GM18517 (cell line): ENCODE data around the gene TEX26.

Experiments used
- ATAC-seq: cut with Tn5 transposase; IDR thresholded peaks from one replicate; pipeline ENCODE4 v1.9.1; 2021; ENCODE audit warnings: mild to moderate bottlenecking, moderate library complexity; ENCODE audit not compliant: unreplicated experiment

TEX26 gene

GRCh38 chr13:30932481-30933353, at the start of gene TEX26:
Gene TEX26, plus strand, starts transcription at chr13:30932656. Its CDS starts 60 bp downstream, at chr13:30932716.
- no peak for ATAC-seq

- ATAC-seq: no peak
Observed at GRCh38 chr13:30882996-30883766, 49.3 kb upstream of the TEX26 start.

- no peak for ATAC-seq
Observed at GRCh38 chr13:30884543-30884942, 47.9 kb upstream of the TEX26 start.

DNA sequence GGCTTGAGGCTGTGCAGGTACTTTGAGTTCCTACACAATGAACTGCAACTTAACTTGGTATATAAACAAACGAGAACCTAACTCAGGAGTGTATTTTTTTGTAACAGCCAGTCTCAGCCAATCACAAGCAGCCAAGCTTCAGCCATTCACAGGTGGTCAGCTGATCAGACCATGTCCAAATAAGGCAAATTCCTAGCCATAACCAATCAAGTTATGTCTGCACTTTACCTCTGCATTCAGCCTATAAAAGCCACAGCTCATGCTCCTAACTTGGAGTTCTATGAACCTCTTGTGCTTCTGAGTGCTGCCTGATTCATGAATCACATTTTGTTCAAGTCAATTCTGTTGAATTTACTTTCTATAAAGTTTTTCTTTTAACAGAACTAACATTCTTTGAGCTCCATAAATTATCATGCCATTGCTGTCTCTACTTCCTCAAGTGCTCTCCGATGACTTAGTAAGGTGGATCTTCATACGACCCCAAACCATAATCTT, 43.2 kb upstream of the TEX26 start:
- ATAC-seq: no peak

GRCh38 chr13:30892966-30893365, 39.5 kb upstream of the TEX26 start:
- no peak for ATAC-seq

GRCh38 chr13:30895773-30896172, 36.7 kb upstream of the TEX26 start:
- no peak for ATAC-seq

DNA sequence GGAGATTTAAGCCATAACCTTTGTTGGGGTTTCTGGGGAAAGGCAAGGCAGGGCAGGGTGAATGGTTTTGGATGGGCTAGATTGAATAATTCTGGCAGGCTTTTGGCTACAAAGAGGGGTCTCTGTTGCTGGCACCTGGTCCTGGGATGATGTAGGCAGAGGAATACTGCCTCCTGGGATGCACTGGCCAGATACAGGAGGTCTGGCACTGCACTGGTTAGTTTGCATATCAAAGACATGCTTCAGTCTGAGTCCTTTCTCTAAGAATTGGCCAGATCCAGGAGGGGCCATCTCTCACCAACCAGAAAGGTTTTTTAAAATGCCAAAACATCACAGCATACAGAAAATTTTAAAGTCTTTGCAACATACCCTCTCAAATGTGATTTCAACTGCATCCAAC, 34.4 kb upstream of the TEX26 start:
- ATAC-seq: no peak

DNA sequence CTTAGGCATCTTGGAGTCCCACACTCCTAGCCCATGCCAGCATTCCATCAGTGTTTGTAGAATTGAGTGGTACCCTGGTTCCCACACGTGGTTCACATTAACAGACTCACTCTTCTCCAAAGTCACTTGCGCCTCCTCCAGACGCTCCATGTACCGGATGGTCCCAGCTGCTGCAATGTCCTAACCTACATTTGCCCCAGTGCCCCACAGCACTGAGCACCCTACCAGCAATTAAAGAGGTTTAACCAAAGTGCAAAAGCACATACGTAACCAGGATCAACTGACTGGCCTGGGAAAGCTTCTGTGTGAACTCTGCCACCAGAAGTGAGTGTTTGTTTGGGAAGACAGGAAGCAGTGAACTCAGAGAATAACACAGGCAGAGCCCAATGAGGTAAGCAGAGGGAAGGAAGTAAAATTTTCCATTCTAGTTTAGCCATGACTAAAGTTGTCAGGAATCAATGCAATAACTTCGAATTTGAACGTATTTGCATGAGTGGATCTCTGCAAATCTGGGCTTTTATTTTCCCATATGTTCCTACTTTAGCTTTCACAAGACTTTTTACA, 33.7 kb upstream of the TEX26 start:
- no peak for ATAC-seq

- no peak for ATAC-seq
Observed at GRCh38 chr13:30900436-30900835, 32.0 kb upstream of the TEX26 start.

DNA sequence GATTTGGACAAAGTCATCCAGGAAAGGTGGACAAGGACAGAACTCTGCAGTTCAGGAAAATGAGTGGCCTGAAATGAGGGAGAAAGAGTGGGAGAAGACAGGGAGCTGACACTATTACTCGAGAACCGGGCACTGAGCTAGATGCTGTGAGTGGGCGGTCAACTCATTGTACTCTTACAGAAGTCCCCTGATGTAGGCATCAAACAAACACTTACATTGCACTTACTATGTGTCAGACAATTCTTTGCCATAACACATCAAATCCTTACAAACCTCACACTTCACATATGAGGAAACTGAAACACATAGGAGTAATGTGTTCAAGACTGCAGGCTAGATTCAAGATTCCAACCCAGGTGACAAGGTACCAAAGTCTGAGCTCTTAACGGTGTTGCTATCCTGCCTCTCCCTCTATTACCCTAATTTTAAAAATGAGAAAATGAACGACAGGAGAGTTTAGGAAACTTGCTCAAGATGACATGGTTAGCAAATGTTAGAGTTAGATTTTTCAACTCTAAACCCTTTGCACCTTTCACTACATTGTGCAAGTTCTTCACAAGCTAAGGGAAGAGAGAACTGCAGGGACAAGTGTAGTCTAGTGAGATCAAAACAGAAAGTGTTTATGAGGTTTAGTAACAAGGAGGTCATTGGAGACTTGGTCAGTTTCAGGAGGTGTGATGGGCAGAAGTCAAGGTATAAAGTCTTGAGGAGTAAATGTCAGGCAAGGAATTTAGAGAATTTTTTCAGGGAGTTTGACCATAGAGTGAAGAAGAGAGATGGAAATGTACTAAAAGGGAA, 31.3 kb upstream of the TEX26 start:
- ATAC-seq: no peak

DNA sequence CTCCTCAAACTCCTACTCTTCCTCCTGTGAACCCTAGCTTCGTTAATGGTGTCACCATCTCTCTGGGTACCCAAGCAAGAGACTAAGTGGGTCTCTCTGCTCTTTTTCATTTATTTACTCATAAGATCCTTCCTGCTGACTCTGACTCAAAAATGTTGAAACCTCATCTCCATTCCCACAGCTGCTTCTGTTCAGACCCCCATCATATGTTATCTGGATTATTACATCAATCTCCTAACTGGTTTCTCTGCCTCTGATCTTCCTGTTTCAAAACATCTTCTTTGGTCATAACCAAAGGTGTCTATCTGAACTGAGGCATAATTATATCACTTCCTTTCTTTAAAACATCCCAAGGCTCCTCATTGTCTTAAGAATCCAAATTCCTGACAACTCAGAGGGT, 28.4 kb upstream of the TEX26 start:
- no peak for ATAC-seq

GRCh38 chr13:30905932-30906383, 26.5 kb upstream of the TEX26 start, which contains the start of gene MEDAG:
Gene MEDAG, plus strand, starts transcription at chr13:30906271. Its CDS starts 245 bp downstream, at chr13:30906516.
- ATAC-seq: no peak

GRCh38 chr13:30906411-30907051, 25.9 kb upstream of the TEX26 start:
- no peak for ATAC-seq

- ATAC-seq: no peak
Observed at GRCh38 chr13:30907121-30907861, 25.2 kb upstream of the TEX26 start.

DNA sequence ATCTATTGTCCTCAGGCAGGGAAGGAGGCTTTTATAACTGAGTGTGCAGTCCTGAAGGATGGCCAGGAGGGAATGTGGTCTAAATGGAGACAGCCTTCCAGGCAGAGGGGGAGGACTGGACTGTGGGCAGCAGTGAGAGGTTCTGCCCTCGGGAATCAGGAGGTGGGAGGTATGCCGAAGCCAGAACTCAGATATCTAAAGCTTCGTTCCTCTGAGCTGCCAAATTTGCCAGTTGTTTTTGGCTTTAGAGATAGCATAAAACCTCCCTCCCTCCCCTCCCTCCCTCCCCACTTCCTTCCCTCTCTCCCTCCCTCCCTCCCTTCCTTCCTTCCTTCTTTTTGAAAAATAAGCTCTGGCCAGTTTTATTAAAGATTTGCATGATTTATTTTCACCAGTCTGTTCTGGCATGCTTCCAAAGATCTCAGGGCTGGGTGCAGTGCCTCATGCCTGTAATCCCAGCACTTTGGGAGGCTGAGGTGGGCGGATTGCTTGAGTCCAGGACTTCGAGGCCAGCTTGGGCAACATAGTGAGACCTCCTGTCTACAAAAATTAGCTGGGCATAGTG, 24.0 kb upstream of the TEX26 start:
- ATAC-seq: no peak

DNA sequence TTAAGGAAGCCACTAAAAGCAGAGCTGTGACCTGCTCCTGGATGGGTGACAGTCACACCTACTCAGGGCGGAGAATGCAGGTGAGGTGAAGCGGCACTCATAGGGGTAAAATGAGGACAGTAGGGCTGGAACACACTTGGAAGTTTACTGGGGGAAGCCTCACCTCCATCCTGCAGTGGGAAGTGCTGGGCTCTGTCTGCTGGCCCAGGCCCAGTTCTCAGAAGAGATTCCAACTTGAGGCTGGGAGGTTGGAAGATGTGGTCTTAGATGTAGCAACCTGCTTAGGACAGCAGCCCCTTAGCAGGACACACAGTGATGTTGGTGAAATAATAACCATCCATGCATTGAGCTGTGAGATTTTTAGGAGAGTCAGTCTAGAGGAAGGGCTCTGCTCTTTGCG, 21.8 kb upstream of the TEX26 start:
- ATAC-seq: no peak

DNA sequence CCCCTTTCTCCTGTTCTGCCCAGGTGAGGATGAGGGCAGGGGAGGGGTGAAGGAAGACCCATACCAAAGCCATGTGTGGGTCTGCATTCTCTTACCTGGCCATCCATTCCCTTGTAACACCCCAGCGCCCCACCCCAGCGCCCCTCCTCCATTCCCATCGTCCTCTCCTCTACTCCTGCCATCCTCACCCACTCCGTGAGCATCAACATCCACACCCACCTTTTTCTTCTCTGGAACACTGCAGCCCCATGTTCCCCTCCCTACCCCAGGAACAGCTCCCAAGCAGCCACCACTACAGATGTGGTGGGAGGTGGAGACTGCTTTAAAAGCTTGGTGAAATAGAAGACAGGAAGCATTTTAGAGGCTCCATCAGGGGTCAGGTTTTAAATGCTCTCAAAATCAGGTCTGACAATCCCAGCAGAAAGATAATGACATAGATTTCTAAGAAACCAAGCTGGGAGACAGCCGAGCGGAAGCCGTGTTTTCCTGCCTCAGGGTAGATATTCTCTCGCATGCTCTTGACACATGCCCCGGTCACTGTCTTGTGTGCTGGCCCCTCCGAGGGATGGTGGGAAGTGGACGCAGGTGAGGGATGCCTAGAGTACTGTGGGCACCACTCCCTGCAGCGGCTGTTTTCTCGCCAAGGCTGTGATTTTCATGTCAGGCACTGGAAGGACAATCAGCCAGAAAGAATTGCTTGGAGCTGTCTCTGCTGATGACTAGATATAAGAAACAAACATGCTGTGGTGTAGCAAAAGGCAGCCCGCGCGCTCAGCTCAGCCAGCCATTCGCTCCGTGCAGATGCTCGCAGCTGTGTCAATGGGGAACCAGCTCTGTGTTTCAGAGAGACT, 16.5 kb upstream of the TEX26 start:
- ATAC-seq: no peak

DNA sequence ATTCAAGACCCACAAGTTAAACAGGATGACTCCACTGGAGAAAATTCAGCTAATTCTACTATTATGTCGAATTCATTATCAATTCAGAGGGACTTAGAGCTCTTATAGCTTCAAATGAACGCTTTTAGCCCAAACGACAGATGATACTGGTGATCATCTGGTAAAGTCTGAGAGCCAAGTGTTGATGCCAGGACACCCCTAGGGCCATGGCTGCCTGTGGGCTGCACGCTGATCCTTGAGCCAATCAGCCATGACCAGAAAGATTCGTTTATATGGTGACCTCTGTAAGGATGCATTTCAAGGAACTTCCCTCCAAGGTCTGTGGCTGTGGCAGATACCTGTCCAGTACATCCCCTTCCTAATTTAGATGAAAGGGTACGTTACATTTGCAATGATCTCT, 15.5 kb upstream of the TEX26 start:
- ATAC-seq: no peak
